ENCODE data around the gene ARHGAP5. TPM values are rescaled to one million over a fixed set of nuclear protein-coding genes. Genes with fewer than 3 reads are reported as not detected.

ARHGAP5 gene
- total and polyA plus RNA-seq, 9 of the 15 experiments (the other 6 are each of a cell fraction or from before 2014, with no cell fraction given): 3.1 to 21.8 (median 12.1) TPM

DNA sequence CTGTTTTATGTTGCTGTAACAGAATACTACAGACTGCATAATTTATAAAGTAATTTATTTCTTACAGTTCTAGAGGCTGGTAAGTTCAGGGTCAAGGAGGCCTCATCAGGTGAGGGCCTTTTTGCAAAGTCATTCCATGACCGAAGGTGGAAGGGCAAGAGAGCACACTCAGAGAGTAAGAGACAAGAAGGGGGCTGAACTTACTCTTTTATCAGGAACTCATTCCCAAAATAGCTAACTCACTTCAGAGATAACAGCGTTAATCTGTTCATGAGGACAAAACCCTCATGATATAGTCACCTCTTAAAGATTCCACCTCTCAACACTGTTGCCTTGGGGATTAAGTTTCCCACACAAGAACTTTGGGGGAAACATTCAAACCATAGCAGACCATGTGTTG, 73.3 kb downstream of the ARHGAP5 start (continued):
- TF ChIP-seq ARID1B (IDR thresholded peaks at IDR 0.05): peak; percentile 40; the same call in 1 of the 2 replicates
- TF ChIP-seq, protein P1, sequence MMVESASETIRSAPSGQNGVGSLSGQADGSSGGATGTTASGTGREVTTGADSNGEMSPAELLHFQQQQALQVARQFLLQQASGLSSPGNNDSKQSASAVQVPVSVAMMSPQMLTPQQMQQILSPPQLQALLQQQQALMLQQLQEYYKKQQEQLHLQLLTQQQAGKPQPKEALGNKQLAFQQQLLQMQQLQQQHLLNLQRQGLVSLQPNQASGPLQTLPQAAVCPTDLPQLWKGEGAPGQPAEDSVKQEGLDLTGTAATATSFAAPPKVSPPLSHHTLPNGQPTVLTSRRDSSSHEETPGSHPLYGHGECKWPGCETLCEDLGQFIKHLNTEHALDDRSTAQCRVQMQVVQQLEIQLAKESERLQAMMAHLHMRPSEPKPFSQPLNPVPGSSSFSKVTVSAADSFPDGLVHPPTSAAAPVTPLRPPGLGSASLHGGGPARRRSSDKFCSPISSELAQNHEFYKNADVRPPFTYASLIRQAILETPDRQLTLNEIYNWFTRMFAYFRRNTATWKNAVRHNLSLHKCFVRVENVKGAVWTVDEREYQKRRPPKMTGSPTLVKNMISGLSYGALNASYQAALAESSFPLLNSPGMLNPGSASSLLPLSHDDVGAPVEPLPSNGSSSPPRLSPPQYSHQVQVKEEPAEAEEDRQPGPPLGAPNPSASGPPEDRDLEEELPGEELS (CRISPR knock-in tag; IDR thresholded peaks at IDR 0.05; ENCODE audit: borderline replicate concordance): no peak
- TF ChIP-seq DPF2 (IDR thresholded peaks at IDR 0.05): peak; percentile 65; the same call in 1 of the 2 replicates
- TF ChIP-seq NR0B1 (IDR thresholded peaks at IDR 0.05; ENCODE audit: partially characterized antibody): no peak
- no peak for TF ChIP-seq BACH1 (tag; IDR thresholded peaks at IDR 0.05)
- TF ChIP-seq NFE2 (IDR thresholded peaks at IDR 0.05; ENCODE audit: low read depth): peak; percentile 91
- no peak for TF ChIP-seq FUS (optimal IDR thresholded peaks at IDR 0.05; ENCODE audit: low read depth, low read length)
- TF ChIP-seq, protein P2, sequence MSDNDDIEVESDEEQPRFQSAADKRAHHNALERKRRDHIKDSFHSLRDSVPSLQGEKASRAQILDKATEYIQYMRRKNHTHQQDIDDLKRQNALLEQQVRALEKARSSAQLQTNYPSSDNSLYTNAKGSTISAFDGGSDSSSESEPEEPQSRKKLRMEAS (CRISPR knock-in tag; IDR thresholded peaks at IDR 0.05): no peak
- no peak for TF ChIP-seq CCNT2 (IDR thresholded peaks at IDR 0.05; ENCODE audit: borderline replicate concordance, extremely low read depth, insufficient read length, low read depth, low read length)
- TF ChIP-seq CTBP1 (IDR thresholded peaks at IDR 0.05; ENCODE audit: borderline replicate concordance): no peak; the same call in 1 of the 2 replicates
- TF ChIP-seq MAZ (CRISPR knock-in tag; conservative IDR thresholded peaks at IDR 0.05 in 1 of 2, IDR thresholded peaks at IDR 0.05 in 1 of 2): no peak
- TF ChIP-seq ZFP1 (CRISPR knock-in tag; IDR thresholded peaks at IDR 0.05): no peak
- peak; percentile 75 for TF ChIP-seq ESRRA (IDR thresholded peaks at IDR 0.05; ENCODE audit: borderline replicate concordance, low read depth)
- TF ChIP-seq SMARCA4 (IDR thresholded peaks at IDR 0.05): 0 out of 2 replicates have a peak, but pooled peaks have one; percentile 35
- peak; percentile 73; the same call in 1 of the 2 replicates for TF ChIP-seq MAFF (IDR thresholded peaks at IDR 0.05; ENCODE audit: low read length)
- no peak for TF ChIP-seq SP1 (CRISPR knock-in tag; IDR thresholded peaks at IDR 0.05)
- peak in 1 of 2 experiments; percentile 33; a peak in 1 of 4 replicates for TF ChIP-seq TBL1XR1 (IDR thresholded peaks at IDR 0.05; ENCODE audit: low read length in 2 of 2)
- peak; percentile 74 for TF ChIP-seq MEF2A (IDR thresholded peaks at IDR 0.05; ENCODE audit: control insufficient read depth, low read depth, low read length)
- TF ChIP-seq SOX6 (IDR thresholded peaks at IDR 0.05): peak; percentile 56; the same call in 1 of the 2 replicates
- no peak for TF ChIP-seq ZNF79 (CRISPR knock-in tag; IDR thresholded peaks at IDR 0.05; ENCODE audit: low read depth)
- TF ChIP-seq EP300 (IDR thresholded peaks at IDR 0.05; ENCODE audit: low read length): peak; percentile 42; the same call in 1 of the 2 replicates
- no peak for TF ChIP-seq ZEB2 (IDR thresholded peaks at IDR 0.05)
- no peak for TF ChIP-seq NR1H2 (CRISPR knock-in tag; IDR thresholded peaks at IDR 0.05)
- no peak for TF ChIP-seq RBFOX2 (IDR thresholded peaks at IDR 0.05; ENCODE audit: low read depth, low read length)
- TF ChIP-seq ZNF146 (CRISPR knock-in tag; IDR thresholded peaks at IDR 0.05; ENCODE audit: unreplicated experiment): no peak
- TF ChIP-seq SMARCE1 (IDR thresholded peaks at IDR 0.05): peak; percentile 51; the same call in 1 of the 2 replicates
- peak; percentile 55; the same call in 1 of the 2 replicates for TF ChIP-seq NR2C1 (IDR thresholded peaks at IDR 0.05)
- peak; percentile 62; the same call in 1 of the 2 replicates for TF ChIP-seq NR2C1 (tag; IDR thresholded peaks at IDR 0.05)
- TF ChIP-seq FOSL1 (tag; conservative IDR thresholded peaks at IDR 0.05): peak; percentile 47; the same call in 1 of the 2 replicates

Measured in K562 (cell line).